NCI-H446 (cell line): ENCODE measurements around the gene LCN10.

ENCODE experiments used
- DNase-seq, 2 experiments: peaks; one replicate each; lab custom pipeline; 2025; lab: John Stamatoyannopoulos, UW

The LCN10 gene

DNA sequence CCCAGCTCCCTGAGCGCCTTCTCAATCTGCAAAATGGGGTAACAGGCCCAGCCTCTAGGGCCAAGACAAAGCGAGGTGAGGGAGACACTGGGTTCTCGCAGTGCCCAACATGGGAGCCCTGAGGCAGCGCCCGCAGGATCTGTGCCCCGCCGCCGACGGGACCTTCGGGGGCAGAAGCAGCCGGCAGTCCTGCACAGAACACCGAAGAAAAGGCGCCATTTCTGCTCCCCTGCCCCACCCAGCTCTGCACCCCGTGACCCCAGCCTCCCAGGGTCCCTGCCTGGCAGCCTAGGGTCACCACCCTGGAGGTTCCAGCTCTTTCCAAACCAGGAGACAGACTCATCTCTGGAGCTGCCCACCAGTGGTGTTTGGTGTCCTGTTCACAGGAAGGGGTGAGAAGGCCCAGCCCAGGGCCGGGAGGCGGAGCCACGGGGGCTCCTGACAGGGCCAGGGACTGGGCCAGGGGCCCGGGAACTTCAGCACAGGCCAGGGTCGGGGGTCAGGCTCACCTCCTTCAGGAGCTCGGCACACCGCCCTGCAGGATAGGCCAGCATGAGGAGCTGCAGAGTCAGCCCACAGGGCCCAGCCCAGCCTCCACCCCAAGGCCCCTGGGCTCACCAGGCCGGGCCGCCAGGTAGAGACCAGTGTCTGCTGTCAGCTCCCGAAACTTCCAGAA lies 12.0 kb upstream of the LCN10 start:
- DNase-seq: no peak

DNA sequence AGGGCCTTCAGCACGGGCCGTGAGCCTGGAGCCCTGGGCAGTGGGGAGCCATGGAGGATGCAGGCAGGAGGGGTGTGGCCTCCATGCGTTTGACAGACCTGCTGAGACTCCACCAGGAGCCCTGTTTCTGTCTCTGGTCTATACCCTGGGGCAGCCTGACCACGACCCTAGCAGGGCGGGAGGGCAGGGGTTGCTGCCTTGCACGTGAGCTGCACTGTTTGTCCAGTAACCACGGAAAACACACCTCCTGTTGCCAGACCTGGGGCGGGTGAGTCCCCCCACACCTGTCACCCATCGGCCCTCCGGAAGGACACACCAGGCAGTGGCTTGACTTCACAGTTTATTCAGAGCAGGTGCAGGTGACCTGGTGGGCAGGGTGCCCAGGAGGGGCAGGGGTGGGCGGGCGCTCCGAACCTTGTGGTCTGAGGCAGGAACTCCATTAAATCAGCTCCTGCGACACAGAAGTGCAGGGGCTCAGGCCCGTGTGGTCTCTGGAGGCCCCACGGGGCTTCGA lies 11.4 kb upstream of the LCN10 start:
- no peak for DNase-seq

DNA sequence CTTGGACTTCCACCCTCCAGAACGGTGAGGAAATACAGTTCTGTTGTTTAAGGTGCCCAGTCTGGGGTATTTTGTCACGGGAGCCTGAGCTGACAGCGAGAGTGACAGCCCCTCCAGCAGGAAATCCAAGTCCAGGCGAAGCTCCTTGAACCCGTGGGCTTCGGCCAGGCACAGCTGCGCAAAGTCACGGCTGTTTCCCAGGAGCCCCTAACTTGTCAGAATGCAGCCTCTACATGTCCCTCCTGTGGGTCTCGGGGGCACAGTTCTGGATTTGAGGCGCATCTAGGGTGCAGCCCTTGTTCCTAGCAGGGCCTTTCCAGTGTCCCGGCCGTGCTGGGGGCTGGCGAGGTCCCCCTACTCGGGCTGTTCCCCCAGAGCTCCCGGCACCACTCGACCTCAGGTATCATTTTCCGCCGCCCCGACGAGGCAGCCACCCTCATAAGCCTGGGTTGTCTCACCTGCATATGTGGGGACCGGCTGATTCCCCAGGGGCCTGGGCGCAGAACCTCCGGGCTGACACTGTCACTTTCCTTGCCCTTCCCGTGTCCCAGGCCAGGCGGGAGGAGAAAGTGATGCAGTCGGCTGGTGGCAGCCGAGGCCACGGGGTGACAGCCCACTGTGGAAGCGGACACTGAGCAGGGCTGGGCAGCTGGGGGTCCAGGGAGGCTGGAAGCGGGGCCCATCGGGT lies 10.8 kb upstream of the LCN10 start:
- no peak for DNase-seq

DNA sequence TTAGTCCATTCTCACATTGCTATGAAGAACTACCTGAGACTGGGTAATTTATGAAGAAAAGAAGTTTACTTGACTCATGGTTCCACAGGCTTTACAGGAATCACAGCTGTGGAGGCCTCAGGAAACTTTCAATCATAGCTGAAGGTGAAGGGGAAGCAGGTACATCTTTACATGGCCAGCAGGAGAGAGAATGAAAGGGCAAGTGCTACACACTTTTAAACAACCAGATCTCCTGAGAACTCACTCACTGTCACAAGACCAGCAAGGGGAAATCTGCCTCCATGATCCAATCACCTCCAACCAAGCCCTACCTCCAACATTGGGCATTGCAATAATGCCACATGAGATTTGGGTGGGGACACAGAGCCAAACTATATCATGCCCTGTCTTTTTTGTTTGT lies 9.1 kb upstream of the LCN10 start:
- no peak for DNase-seq

DNA sequence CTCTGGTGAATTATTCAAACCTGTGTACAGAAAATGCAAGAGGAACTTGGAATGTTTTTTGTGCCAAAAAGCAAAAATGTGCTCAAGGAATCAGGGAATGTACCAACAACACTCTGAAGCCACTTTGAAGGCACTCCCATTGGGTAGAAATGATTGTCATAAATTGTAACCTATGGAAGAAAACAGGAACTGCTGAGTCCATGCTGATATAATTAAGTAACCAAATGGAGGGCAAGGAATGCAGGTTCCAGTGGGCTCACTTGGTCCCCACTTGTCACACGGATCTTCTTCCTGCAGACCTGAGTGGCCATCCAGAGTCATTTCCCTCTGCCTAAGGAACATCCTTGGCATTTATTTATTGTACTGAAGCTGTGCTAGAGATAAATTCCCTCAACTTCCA lies 8.5 kb upstream of the LCN10 start:
- no peak for DNase-seq

DNA sequence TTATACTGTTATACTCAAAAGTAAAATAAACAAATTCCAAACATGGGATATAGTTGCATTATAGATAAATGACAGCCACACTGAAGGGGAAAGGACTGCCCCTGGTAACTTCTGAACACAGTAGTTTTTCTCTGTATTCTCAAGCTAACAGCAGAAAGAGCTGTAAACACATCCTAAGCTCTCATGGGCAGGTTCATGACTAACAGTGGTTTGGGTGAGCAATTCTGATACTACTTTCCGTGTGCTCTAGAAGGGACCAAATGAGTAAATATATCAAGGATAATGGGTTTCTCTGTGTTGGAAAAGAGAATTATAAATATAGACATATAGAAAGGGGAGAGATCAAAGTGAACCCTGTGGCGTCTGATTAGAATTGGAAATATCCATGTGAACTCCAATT lies 7.8 kb upstream of the LCN10 start:
- no peak for DNase-seq

DNA sequence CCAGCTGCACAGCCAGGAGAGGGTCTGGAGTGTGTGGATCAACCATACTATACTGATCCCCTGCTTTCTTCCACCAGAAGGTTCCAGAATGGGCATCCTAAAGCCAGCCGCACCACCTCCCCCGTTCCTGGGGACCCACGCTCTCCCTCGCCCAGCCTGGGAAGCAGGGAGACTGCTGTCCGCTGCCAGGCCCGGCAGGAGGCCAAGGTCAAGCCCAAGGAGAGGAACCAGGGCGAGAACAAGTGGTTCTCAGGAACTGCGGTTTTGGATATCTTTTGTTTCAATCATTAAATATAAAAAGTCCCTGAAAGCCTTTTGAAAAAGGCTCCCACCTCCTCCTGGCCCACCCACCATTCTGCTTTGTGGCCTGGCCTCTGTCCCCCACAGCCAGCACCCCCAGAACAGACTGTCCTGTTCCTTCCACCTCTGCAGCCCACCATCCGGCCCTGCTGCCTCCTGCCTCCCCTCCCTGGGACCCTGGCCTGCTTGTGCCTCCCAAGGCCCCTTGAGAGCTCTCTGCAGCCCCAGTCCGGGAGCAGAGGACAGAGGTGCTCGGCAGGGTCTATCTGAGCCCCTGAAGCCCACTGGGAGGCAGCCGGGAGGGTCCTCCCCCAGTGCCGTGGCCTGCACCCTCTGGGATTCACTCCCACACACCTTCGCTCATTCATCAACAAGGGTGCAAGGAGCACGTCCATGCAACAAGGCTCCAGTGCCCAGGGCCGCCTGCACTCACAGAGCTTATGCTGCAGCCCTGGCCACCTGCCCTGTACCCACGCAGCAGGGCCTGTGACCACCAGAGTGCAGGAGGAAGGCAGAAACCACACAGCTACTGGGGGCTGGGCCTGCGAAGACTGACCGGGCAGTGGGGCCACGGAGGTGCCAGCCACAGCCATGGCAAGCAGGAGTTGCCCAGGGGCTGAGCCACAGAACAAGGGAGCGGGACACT lies 6.2 kb upstream of the LCN10 start:
- DNase-seq: no peak

DNA sequence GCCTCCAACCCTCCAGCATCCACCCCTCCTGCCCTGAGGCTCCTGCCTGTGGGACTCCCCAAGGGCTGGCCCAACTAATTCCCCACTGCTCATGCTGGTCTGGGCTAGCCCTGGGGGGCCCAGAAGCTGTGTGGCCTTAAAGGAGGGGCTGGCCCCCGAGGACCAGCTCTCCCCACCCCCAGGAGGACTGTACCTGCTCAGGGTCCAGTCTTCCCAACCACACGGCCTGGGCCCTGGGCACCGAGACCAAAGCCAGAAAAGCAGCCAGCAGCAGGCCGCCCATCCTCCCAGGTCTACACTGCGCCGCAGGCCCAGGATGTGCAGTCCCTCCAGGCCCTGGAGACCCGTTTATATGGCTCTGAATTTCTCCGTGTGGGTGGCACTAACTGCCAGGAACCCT lies 5.5 kb upstream of the LCN10 start, which contains the start of gene LCN6:
TSS of gene LCN6 (minus strand) at position 325 of the 400 bp plus-strand sequence. CDS start at position 283, 42 bp downstream.
- no peak for DNase-seq

DNA sequence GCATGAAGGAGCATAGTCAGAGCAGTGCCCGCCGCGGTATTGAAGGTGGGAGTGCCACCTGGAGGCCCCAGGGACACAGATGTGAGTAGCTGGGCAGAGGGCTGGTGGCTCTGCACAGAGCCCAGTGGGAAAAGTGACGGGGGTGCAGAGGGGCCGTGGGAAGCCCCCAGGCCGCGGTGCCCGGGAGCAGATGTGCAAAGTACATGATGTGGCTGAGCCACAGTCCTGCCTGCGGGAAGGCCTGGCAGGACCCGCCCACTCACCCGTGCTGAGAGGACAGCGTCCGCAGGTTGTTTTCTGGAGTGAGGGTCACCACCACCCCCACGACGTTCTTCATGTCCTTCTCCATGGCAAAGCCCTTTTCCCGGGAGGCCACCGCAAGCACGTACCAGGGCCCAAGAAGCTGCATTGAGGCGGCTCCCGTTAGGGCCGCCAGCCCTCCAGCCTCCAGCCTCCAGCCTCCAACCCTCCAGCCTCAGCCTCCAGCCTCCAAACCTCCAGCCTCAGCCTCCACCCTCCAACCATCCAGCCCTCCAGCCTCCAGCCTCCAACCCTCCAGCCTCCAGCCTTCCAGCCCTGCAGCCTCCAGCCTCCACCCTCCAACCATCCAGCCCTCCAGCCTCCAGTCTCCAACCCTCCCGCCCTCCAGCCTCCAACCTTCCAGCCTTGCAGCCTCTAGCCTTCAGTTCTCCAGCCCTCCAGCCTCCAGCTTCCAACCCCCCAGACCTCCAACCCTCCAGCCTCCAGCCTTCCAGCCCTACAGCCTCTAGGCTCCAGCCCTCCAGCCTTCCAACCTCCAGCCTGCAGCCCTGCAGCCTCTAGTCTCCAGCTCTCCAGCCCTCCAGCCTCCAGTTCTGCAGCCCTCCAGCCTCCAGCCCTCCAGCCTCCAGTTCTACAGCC lies 4.7 kb upstream of the LCN10 start:
- no peak for DNase-seq

DNA sequence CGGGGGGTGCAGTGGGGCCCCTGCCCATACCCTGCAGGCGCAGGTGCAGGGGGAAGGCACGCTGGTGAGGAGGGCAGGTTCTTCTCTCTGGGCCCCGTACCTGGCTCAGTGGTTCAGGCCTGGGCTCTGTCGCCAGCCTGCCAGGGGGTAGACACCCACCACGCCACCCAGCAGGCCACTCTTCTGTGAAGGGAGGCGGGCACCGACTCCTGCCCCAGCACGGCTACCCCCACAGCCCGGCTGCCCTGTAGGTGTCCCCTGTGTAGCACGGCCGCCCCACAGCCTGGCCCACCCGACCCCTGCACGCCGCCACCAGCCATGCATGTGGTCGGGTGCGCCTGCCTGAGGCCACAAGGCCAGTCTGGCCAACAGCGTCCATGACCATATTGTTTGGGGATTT lies 3.9 kb upstream of the LCN10 start:
- no peak for DNase-seq

DNA sequence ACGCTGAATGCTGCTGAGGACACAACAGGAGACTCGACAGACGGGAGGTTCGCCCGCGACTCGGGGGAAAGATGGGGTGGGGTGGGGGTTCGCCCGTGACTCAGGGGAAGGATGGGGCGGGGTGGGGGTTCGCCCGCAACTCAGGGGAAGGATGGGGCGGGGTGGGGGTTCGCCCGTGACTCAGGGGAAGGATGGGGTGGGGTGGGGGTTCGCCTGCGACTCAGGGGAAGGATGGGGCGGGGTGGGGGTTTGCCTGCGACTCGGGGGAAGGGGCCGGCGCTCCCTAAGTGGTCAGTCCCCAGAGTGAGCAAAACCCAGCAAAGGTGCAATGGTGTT lies 3.4 kb upstream of the LCN10 start:
- DNase-seq: no peak

DNA sequence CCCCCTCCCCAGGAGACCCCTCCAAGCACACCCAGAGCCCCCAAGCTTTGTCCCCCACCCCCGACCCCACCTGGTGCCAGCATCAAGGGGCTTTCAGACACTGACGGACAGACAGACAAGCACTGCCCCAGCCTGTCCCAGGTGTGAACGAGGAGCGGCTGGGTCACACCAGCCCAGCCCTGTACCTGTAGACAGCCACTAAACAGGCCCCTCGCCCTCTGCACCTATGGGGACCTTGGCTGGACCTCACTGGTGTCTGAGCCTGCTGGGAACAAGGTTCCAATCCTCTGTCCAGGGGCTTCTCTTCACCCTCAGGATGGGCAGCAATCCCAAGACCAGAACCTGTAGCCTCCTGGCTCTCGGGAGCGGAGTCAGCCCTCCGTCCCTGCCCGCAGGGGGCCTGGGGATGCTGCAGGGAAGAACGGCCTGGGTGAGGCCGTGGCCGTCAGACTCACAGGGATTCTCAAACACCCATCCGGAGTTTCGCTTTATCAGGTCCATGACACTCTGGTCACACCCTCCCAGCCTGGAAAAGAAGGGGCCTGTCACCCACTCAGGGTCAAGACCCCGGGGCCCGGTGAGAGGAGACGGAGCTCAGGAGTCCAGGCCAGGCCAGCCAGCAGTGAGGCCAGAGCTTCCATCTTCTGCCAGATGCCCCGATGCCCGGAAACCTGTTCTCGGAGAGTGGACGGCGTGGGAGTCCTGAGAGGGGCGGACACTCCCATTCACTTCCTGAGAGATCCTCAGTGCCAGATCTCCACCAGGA lies 2.8 kb upstream of the LCN10 start:
- no peak for DNase-seq

DNA sequence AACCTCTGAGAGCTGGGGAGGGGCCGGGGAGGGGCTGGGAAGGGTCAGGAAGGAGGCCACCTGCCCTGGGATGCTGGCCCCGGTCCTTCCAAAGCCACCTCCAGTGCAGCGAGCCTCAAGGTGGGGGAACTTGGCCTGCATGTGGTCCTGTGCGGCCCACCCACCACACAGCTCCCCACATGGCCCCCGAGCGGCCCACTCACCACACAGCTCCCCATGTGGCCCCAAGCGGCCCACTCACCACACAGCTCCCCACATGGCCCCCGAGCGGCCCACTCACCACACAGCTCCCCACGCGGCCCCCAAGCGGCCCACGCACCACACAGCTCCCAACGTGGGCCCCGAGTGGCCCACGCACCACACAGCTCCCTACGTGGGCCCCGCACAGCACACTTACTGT lies 2.0 kb upstream of the LCN10 start:
- DNase-seq: no peak

DNA sequence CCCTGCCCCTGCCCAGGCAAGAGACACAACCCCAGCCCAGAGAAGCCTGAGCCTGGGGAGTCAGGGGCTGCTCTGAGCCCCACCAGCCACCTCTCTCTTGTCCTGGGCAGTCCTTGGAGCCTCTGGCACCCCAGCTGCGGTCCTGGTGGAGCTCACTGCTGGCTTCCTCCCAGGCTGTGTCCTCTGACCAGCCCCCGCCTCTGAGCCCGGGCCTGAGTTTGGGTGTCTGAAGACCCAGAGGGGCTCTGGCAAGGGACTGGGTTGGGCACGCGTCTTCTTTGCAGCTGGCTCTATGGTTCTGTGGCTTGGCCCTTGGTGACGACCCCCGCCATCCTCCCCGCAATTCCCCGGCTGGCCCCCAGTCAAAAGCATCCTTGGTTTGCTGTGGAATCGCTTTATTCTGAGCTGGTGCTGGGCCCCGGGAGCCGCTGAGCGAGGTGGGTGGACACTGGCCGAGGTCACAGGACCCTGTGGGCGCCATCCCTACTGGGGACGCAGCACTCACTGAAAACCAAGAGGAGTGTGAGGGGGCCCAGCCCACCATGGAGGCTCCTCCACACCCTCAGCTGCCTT lies 985 bp upstream of the LCN10 start:
- no peak for DNase-seq

DNA sequence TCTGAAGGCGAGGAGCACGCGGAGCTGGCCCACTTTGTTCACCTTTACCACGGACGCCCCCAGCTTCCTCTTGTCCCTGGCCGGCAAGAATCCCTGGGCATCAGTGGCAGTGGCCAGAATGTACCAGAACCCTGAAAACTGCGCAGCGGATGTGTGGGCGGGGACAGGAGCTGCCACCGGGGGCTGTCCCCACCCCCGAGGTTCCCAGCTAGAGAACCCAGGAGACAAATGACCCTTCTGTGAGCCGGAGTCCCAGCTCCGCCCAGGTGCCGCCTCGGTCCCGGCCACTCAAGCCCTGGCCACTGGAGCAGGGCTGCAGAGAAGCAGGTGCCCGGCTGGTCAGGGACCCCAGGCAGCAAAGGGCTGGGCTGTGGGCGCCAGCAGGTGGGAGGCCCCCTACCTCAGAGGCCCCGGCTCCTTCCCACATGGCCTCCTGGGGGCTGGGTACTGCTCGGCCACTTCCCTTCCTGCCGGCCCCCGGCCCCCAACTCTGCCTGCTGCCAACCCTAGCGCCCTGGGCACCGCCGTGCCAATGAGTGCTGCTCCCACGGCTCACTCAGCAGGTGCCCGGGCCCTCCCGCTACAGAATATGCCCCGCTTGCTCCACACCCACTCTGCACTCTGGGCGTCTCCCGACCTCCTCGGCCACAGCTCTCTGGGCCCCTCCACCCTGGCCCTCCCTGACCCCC lies 713 bp downstream of the LCN10 start:
- DNase-seq: no peak

DNA sequence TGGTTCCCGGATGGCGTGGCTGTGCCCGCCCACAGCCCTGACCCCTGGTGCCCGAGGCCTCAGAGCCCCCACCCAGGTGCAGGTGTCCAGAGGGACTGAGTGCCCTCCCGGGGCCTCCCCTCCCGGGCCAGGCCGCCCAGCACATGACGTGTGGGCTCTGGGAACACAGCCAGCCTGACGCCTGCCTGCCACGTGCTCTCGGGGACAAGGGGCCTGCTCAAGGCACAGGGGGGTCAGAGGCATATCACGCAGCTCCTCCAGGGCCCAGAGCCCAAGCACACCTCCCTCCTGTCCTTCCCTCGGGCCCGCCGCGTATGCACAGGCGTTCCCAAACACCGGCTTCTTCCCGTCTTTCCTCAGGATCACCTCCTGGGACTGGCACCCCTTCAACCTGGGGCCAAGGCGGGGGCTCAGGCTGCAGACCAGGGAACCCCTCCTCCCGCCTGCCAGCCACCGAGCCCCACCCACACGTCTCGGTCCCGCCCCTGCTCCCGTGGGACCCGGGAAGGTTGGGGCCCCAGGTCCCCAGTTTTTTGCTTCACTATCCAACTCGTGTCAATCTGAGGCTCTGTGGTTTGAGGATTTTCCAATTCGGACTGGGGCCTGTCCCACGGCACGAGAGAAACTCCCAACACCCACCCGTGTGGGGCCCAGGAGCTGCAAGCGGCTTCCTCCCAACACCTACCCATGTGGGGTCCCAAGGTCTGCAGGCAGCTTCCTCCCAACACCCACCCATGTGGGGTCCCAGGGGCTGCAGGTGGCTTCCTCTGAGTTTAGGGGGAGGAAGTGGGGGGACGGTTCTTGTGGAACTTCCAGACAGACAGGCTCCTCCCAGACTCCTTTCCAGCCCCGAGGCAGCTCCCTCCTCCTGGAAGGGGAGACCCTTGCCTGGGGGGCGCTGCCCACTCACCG lies 1.5 kb downstream of the LCN10 start:
- DNase-seq: no peak

DNA sequence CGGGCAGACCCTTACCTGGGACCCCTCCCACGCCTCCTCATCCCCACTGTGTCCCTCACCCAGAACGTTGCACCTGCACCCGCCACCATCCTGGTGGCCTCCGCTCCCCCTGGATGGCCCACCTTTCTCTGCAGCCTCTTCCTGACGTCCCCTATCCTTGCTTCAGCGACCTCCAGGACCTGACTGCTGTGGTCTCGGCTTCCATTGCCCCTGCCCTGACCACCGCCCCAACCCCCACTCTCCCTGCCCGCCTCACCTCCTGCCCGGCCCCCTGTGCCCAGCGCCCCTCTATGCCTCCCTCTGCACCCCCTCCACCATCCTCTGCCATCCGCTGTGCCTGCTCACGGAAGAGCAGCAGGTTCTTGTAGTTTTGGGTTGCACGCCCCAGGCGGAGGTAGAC lies 2.2 kb downstream of the LCN10 start:
- DNase-seq: no peak

DNA sequence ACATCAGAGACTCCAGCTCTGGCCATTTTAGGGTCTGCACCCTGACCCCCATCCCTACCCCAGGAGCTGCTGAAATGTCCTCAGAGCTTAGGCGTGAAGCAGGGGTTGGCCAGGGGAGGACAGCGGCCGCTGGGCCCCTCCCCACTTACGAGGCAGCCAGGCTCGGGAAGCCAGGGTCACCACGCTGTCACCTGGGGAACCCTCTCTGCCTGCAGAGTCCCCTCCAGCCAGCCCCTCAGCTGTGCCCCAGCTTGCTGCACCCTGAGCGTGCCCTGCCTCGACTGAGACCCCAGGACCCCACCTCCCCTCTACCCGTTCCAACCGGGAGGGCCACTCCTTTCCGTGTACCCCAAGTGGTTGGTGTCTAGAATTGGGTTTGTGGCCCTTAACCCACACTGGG lies 2.7 kb downstream of the LCN10 start:
- no peak for DNase-seq

DNA sequence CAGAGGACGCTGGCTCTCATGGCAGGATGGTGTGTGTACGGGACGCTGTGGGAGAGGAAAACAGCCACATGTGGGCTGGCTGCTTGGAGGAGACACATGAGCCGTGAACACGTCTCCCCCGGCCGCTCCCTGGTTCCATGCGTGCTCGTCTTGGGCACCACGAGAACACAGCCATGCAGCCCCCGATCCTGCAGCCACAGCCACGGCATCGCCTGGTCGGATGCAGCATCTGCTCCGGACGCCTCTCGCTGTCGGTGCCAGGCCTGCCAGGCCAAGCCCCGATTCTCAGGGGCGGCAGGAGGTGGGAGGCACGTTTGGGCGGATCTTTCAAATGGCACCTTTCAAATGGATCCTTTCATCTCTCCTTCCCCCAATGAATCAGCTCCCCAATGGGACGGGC lies 3.2 kb downstream of the LCN10 start:
- DNase-seq: no peak
